Kidney glomerular epithelial cell (primary cell): ENCODE measurements around the gene RGS11.

ENCODE experiments used
- DNase-seq: peaks from one replicate; lab custom pipeline; 2025; lab: John Stamatoyannopoulos, UW

The RGS11 gene

GRCh38 chr16:229731-230281, 45.9 kb downstream of the RGS11 start:
- DNase-seq = no peak

GRCh38 chr16:228852-229730, 46.7 kb downstream of the RGS11 start, which contains the start of gene LUC7L:
Gene LUC7L, minus strand, starts transcription at chr16:229449. Its CDS starts 110 bp downstream, at chr16:229339.
- peak; percentile 73 for DNase-seq

GRCh38 chr16:228151-228851, 47.4 kb downstream of the RGS11 start:
- DNase-seq = peak; percentile 33

GRCh38 chr16:220021-220420, 55.7 kb downstream of the RGS11 start:
- no peak for DNase-seq
